Astrocyte of the hippocampus (primary cell): ENCODE data around the gene CDK5RAP3.
A peak's percentile ranks its signal among the peaks of the same experiment; 100 is the strongest.

Experiments used
- DNase-seq: peaks from one replicate; pipeline ENCODE4 v3.0.0; 2011; ENCODE audit warnings: low read depth, low spot score

CDK5RAP3 gene

DNA sequence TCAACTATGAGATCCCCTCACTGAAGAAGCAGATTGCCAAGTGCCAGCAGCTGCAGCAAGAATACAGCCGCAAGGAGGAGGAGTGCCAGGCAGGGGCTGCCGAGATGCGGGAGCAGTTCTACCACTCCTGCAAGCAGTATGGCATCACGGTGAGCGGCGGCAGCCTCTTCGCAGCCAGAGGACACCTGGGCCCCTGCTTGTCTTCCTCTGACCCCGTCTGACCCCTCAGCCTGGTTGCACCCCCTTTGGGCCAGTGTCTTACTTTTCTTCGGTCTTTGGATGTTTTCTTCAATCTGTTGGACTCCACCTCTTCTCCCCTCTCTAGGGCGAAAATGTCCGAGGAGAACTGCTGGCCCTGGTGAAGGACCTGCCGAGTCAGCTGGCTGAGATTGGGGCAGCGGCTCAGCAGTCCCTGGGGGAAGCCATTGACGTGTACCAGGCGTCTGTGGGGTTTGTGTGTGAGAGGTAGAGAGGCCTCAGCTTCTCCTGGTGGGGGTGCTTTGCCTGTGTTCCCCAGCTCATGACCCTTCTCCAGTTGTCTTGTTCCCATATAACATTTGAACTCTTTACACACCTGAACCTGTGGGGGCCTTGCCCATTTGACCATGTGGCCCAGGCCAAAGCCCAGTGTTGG is 4.4 kb downstream of the CDK5RAP3 start:
- no peak for DNase-seq

DNA sequence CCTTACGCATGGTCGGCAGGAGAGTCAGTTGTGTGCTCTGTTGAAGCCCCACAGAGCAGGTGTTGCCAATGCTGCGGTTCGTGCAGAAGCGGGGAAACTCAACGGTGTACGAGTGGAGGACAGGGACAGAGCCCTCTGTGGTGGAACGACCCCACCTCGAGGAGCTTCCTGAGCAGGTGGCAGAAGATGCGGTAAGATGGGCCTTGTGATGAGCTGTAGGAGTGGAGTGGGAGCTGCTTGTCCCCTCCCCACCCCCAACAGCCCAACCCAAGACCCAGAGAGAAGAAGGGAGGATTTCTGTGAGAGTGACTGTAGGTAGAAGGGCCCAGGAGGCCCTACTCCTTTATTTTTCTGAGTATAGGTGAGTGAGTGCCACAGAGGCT is 4.9 kb downstream of the CDK5RAP3 start:
- no peak for DNase-seq

GRCh38 chr17:47978324-47978723 is 7.4 kb downstream of the CDK5RAP3 start:
- peak; percentile 84 for DNase-seq

- DNase-seq = no peak
Measured at GRCh38 chr17:47980541-47980940, 9.6 kb downstream of the CDK5RAP3 start.

DNA sequence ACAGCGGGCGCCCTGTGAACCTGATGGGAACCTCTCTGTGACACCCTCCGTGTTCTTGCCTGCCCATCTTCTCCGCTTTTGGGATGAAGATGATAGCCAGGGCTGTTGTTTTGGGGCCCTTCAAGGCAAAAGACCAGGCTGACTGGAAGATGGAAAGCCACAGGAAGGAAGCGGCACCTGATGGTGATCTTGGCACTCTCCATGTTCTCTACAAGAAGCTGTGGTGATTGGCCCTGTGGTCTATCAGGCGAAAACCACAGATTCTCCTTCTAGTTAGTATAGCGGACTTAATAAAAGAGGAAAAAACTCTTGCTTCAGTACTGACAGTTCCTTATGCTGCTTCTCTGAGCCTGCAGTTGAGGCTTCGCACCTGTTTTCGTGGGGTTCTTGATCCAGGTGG is 10.5 kb downstream of the CDK5RAP3 start:
- DNase-seq = no peak

GRCh38 chr17:47982091-47982617 is 11.2 kb downstream of the CDK5RAP3 start:
- no peak for DNase-seq

DNA sequence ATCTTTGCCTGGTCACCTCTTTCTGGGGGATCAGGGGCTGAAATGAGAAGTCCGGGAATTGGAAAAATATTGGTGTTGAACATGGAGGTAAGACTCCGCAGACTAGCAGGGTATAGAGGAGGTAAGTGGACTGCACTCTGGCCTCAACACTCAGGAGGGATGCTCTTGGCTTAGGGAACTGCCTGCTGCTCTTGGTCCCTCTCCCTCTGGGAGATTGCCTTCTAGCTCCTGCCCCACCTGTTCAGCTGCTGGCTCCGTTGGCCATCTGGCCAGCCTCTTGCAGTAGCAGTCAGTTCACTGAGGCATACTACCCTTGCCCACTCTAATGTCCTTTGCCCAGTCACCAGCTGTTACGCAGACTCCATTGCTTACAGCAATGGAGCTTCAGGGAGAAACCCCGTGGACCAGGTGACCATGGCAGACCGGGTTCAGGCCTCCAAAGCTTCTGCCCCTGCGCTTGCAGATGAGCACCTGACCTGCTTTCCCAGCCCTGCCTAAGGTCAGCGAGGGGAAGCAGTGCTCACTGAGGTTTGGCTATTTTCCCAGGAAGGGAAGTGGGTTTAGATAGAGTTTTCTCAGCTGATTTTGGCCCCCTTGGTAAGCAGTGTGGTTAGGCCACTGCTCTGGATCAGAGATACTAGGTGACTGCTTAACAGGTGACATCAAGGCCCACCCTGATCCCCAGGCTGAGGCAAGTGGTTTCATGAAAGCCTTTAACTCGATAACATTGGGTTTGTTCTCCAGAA is 11.9 kb downstream of the CDK5RAP3 start:
- DNase-seq = peak; percentile 15

- DNase-seq = peak; percentile 16
Measured at GRCh38 chr17:47983492-47984223, 12.7 kb downstream of the CDK5RAP3 start.

DNA sequence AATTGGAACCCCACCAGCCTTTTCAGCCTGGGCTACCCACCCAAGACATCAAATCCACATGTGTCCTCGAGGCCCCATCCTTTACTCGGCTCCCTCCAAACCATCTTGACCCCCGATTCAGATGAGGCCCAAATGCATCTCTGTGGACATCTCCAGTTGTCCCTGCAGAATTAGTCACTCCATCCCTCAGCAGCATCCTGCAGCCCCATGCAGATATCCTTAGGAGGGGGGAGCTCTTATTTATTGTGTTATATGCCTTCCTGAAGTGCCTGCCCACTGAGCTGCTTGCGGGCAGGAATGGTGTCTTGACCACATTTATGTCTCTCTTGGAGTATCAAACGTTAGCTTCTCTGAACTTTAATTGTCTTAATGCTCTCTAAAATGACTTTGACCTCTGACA is 15.6 kb downstream of the CDK5RAP3 start:
- no peak for DNase-seq

GRCh38 chr17:47987240-47987835 is 16.4 kb downstream of the CDK5RAP3 start:
- peak; percentile 86 for DNase-seq

DNA sequence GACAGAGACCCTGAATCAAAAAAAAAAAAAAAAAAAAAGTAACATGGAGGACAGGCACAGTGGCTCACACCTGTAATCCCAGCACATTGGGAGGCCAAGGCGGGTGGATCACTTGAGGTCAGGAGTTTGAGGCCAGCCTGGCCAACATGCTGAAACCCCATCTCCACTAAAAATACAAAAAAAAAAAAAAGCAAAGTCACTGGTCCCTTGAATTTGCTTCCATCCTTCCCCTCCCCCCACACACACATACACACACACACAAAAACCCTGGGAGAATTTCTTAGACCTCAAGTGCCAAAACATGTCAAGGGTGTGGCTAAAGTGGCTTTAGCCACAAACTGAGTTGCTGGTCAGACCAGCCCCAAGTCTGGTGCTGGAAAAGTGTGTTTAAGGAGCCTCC is 17.5 kb downstream of the CDK5RAP3 start:
- DNase-seq = peak; percentile 36

- DNase-seq = no peak
Measured at GRCh38 chr17:47989159-47989558, 18.2 kb downstream of the CDK5RAP3 start.

- no peak for DNase-seq
Measured at GRCh38 chr17:47989700-47990099, 18.8 kb downstream of the CDK5RAP3 start.

DNA sequence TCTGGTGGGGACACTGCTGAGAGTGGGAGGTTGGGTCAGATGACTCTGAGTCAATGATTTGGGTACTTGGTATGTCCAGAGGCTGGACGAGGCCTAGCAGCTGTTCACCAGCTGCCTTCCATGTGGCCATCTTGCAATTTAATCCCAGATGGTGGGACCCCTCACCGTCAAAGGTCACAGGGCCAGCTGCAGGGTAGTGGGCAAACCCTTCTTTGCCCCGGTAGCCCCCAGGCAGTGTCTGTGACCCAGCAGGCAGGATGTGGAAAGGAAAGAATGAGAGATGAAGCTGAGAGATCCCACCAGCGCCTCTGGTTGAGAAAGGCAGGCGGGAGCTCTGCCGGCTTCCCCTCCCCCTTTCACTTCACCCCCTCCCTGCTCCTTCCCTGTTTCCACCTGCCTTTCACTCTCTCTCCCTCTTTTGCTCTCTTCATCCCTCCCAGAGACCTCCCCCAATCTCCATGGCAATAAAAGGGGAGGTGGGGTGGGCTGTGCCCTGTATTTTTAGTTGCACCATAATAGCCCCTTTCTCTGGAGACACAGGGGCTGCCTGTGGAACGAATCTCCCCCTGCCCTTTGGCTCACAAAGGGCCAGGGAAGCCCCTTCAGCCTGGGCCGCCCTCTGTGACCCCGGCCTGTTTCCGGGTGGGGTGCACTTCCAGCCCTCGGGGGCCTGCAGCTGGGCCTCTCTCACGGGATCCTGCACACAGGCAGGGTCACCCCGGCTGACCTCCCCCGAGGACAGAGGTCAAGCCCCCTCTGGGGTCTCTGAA is 20.2 kb downstream of the CDK5RAP3 start:
- DNase-seq = no peak

- DNase-seq = no peak
Measured at GRCh38 chr17:47992216-47992615, 21.3 kb downstream of the CDK5RAP3 start.

- DNase-seq = no peak
Measured at GRCh38 chr17:47993031-47993564, 22.2 kb downstream of the CDK5RAP3 start.

DNA sequence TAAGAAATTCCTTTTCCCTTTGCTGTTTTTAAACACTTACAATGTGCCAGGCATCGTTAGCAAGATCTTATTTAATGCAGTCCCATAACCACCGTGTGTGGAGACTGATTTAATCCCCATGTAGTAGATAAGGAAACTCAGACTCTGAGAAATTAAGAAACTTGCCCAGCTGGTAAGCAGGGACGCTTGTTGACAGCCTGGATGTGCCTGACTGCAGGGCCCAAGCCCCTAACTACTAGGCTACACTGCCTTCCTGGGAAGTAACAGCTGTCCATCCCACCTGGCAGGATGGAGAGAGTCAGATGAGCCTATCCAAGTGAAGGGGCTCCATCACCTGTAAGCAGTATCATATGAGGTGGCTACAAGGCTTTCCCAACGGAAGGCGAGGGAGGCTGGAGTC is 23.1 kb downstream of the CDK5RAP3 start:
- DNase-seq = no peak

DNA sequence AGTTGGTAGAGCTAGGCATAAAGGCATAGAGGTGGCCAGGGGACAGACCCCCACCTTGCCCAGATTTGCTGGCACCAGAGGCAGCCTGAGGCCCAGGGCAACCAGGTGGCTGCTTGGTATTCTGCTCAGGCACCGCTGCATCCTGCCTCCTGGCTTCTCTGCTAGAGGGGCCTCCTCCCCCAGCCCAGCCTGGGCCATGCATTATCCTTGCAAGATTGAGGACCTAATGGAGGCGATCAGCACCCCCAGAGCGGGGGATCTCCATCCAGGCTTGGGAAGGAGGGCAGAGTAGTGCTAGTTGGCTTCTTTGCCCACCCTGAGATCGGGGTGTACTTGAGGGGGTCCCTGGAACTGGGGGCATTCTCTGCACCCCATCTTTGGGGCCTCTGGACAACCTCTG is 23.8 kb downstream of the CDK5RAP3 start:
- no peak for DNase-seq

DNA sequence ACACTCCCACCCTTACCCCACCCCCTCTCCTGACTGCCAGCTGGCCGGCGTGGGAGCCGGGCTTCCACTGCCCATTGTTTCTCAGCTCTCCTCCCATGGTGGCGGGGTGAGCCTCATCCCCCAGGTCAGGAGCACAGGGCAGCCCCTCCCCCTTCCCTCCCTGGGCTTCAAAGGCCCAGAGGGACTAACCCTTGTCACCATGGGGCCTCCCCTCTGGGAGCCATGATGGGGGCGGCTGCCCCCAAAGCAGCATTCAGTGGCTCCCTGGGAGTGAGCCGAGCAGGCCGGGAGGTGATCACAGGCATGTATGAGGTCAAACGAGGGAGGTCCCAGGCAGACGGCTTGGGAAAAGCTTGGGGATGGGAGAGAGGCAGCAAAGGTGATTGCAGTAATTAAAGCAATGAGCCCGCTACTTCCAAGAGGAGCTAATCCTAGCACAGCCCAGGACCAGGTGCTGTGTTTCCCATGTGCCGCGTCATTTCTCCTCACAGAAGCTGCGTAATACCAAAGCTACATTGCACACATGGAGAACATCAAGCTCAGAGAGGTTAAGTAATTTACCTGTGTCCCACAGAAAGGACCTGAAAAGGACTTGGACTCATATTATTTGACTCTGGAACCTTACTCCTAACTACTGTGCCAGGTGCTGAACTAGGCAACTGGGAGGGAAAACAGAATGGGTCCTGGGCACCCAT is 24.5 kb downstream of the CDK5RAP3 start:
- DNase-seq = no peak

DNA sequence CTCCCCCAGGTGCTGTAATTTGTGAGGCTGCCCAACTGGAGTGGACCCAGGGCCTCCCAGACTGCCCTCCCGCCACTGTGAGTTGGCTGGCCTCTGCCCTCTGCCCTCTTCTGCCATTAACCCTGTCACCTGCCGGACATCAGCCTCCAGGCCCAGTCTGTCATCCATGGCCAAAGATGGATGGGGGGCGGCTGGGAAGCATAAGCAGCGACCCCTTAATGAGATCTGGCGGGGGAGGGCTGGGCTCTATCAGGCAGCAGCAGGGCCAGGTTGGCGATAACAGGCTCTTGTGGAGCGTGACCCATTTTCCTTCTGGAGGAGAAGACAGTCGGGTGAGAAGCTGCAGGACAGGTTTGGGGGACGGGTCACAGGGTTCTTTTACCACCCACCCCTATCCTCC is 25.3 kb downstream of the CDK5RAP3 start:
- no peak for DNase-seq
